ENCODE results near the gene TNFRSF14.

The TNFRSF14 gene

DNA sequence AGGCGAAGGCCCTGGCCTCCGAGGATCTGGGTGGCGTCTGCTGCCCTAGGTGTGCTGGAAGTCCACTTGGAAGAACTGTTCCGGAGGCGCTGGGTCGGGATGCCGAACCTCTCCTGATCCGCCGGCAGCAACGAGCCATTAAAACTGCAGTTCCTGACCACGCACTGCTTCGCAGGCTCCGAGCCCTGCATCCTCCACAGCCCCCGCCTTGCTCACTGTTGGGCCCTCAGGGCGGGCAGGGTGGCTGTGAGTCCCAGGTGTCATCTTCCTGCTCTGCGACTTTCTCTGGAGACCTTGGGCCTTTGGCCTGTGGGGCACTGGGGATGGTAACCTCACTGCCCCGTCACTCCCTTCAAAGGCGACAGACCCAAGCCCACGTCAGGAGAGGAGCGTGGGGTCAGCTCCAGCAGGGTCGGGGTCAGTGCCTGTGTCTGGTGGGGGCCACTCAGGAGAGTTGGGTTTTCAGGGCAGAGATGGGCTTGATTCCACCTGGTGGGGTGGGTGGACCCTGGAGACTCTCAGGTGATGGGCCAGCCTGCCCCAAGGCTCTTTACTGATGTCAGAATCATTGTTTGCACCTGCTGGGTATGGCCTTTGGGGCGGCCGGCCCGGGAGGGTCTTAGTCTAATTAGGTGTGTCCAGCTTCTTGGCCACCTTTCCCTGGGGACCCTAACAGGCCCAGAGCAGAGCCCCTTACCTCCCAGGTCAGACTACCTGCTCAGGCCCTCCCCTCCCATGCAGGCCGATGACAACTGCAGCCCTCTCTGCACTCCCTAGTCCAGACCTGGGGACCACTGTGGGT is 33.5 kb downstream of the TNFRSF14 start:
- no peak for DNase-seq

DNA sequence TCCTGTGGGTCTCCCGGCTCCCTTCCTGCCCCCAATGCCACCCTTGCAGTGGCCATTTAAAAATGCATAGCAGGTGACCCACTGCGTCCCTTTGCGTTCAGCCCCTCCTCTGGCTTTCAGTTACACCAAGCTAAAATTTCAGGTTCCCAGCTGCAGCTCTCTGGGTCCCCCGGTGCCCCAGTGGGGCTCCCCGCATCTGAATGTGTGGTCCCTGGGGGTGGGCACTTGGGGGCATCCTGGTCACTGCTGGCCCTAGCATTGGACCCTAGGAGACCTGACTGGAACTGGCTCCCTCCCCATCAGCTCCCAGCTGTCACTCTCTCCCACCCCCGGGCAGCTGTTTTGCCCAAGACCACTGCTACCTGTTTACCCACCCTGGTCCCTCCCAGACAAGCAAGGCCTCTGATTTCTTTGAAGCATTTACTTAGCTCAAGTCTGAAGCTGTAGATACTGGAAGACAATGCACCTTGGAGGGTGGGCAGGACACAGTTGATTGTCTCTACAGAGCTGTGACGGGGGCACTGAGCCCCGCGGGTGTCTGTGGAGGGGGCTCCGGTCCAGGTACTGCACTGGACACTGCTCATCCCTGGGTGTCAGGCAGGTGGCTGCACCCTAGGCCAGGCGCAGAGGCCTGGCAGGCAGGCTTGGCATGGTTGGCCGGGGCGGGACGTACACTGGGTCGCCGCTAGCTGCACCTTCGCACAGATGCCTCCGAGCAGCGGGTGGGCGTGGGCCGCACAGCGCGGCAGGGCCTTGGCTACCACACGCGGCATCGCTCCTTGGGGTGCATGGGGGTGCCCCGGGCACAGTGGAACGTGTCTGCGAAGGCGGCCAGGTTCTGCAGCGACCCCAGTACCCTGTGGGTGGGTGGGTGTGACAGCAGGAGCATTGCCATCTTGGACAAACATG is 34.3 kb downstream of the TNFRSF14 start:
- DNase-seq: no peak

DNA sequence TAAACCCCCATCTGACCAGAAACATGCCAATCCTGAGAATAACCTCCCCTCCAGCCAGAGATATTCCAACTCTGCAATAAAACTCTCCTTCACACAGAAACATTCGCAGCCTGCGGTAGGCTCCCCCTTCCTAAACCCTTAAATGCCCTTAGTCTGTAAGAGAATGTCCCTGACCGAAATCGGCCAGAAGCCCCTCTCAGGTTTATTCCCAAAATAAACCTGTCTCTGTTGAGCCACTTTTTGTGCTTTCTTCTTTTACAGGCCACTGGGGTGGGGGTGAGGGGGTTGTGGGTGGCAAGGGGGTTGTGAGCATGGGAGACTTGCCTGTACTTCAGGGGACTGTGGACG is 35.0 kb downstream of the TNFRSF14 start:
- DNase-seq: no peak

DNA sequence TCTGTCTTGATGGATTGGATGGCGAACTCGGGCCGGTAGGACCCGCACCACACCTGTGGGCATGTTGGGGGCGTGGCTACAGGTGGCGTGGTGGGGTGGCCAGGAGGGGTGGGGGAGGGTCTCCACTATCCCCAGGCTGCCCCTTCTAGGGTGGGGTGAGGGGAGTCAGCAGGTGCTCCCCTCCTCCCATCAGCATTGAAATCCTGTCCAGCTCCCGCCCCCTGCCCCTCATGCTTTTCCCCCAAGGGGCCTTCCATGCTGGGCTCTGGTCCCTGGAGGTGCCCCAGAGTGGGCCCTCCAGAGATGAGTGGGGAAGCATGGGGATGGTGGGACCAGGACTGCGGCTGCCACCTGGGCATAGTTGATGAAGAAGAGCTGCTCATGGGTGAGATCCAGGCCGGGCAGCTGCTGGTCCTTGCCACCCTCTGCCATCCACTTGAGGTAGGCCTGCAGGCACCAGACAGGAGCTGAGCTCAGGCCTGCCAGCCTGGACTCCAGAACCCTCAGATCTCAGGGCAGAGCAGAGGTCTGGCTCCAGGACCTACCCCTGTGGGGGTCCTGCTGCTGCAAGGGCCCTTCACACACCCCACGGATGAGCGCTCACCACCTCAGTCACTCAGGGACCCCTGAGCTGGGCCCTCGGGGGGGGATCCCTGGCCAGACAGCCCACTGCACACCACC is 35.5 kb downstream of the TNFRSF14 start:
- DNase-seq: no peak

DNA sequence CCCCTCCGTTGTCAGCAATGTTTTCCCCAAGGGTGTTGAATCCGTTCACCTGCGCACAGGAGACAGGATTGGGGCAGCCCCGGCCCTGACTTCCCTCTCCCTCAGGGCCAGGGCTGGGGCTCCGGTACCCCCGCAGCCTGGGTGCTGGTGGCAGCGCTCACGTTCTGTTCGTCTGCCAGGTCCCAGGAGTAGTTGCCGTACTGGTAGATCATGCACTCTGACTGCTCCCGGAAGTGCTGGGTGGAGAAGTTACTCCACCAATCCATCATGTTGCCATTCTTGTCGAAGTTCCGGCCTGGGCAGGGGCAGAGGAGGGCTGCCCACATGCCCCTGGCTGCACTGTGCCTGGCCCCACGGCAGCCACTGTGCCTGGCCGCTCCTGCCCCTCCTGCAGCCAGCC is 36.5 kb downstream of the TNFRSF14 start:
- DNase-seq: no peak

DNA sequence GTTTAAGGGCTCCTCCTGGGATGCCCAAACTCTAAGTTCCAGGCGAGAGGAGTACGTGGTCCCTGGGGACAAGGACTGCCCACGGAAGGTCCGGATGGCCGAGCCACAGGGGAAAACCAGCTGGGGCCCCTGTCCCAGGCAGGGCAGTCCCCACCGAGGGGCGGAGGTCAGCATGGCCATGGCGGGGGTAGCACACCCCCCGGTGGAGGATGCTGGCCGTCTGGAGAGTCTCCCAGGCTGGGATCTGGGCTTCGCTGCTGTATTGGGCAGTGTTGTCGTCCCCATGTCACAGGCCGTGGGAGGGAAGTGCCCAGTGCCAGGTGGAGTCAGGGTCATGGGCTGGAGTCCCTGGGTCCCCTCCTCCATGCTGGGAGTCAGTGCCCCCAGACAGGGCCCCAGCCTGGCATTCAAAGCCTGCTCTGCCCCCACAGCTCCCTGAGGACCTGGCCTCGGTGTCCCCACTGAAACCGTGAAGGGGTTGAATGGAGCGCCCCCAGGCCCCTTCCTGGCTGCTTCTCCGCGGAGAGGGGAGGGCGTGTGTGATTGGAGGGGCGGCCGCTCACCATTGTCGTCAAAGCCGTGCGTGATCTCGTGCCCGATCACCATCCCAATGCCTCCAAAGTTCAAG is 37.2 kb downstream of the TNFRSF14 start:
- no peak for DNase-seq

DNA sequence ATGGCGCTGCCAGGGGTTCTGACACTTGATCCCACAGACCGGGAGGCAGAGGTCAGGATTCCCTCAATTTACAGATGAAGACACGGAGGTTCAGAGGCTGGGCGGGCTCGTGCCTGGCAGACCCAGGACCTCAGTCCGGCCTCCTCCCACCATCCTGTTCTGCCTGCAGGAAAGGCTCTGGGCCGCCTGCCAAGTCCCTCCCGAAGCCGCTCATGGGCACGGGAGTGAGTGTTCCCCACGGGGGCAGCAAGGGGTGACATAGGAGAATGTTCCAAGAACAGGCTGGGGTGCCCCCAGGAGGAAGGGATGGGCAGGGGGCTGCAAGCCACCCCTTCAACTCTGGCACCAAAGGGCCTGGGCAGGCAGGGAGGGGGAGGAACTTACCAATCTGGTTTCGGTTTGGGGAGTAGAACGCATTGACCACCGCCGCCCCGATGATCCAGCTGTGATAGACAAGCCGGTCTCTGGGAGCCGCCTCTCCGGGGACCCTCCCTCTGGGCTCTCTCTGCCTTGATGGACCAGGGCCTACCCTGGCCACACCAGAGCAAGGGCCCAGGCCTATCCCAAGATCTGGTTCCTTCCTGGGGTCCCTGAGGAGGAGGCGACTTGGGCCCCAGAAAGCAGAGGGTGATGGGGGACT is 38.0 kb downstream of the TNFRSF14 start:
- DNase-seq: no peak

DNA sequence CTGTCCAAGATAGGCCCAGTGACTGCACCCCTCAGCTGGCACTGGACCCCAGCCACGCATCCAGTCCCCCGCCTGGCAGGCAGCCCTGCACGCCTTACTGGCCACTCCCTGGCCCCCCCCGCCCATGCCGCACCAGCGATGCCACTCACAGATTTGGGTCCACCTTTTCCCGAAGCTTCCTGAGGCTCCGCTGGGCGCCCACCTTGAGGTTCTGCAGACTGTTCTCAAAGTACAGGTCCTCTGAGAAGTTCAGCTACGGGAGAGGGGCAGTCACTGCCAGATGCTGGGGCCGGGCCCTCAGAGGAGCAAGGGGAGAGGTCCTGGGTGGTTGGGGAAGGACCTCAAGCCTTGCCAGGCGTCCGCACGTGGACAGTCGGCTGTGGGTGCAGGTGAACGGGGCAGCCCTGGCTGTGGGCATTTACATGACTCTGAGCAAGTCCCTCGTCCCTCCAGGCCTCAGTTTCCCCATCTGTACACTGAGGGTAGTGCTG is 38.5 kb downstream of the TNFRSF14 start:
- no peak for DNase-seq

DNA sequence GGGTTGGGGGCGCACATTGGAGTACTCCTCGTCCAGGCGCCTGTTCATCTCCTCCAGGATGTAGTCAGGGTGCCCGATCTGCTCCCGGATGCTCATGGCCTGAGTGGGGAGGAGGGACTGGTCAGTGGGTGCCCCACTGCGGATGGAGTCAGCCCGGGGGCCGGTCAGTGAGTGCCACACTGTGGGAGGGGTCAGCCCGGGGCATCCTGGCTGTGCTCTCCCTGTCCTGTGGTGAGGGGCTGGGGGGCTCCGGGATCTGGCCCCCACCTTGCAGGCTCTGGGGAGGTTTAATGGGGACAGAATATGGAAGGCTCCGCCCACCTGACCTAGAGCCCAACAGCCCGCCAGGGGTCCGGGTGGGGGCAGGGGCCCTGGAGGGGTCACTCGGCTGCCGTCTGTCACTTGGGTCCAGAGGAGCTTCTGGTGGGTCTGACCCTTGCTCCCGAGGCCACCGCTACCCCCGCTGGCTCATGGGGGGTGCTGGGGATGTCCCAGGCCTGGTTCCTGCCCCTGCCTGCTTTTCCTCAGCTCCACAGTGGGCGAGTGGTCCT is 39.2 kb downstream of the TNFRSF14 start:
- DNase-seq: no peak

DNA sequence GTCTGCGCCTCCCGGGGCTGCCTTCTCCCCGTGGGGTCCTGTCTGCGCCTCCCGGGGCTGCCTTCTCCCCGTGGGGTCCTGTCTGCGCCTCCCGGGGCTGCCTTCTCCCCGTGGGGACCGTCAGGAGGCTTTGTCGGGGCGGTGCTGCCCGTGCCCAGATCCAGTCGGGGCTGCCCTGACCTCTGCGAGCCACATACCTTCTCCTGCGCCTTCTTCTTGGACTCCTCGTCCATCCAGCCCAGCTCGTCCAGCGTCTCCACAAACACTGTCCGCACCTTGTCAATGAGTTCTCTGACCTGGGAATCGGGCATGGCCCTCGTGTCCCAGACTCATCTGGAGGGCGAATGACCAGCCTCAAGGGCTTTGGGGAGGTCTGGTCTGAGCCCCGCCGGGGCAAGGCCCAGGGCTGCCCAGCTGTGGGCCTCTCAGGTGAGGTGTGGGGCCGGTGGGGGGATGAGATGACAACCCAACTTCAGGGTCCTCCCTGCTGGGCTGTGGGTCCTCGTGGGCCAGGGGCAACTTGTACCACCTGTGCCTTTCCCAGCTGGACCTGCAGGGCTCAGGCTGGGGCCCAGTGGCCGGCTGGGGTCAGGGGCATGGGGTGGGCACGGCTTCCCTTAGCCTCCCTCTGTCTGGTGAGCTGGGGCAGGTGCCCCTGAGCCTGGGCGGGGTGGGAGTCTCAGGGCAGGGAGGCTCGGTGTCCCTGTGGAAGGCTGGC is 39.8 kb downstream of the TNFRSF14 start:
- no peak for DNase-seq

DNA sequence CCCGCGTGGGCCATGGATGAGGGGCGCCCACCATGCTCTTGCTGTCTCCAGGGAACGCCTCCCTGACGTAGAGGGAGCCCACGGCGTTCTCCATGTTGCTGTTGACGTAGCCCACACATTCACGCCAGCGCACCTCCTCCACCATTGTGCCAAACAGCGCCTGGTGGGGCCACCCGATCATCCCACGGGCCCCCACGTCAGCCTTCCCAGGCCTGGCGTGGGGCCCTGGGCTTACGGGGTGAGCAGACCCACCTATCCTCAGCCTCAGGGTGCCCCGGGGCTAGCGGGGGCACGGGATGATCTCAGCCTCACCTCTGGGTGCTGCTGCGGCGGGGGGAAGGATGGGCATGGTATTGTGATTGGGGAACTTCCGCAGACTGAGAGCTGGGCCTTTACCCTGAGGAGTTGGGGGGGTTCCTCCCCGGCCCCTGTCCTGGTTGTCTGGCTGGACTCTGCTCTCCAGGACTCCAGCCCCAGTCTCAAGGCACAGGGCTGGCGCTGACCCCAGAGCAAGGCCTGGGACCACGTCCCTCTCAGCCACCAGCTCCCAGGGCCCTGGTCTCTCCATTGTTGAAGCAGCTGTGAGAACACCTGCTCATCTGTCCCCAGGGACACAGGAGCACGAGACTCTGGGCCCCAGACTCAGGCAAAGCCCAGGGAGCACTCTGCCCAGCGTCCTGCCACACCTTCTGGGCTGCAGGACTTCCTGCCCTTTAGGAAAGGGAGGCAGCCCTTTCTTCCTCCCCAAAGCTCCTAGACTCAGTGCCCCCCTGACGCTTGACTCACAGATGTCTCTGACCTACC is 40.6 kb downstream of the TNFRSF14 start:
- peak; percentile 56 for DNase-seq

DNA sequence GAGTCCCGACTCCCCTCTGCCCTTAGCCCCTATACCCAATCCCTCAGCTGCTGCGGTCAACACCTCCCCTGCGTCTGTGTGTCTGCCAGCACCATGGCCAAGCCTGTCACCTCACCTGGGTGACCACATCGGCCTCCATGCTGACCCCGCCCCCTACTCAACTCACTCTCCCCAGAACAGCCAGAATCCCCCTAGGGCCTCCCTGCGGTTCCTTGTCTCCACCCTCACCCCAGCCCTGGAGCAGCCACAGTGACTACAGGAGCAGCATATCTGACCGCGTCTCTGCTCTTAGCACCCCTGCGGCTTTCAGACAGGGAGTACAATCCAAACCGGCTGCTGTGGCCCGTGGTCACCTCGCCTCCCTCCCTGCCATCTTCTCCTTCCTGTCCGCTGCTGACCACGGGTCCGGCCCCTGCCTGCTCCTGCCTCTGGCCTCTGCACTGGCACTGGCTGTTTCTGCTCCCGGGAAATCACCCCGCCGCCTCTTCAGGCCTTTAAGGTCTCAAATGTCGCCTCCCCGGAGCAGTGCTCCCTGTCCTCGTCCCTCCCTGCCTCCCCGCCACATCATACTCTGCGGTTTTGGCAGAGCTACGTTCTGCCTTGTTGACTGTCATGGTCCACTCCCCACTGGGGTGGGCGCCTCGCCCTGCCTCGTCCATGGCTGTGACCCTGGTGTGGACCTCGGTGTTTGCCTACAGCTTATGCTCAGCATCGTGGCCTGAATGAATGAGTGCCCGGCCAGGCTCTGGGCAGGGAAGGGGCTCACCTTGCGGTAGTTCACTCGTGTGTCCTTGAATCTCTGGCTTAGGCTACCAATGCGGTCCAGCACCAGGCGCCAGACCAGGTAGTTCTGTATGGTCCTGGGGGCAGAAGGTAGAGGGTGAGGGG is 41.5 kb downstream of the TNFRSF14 start:
- DNase-seq: no peak

DNA sequence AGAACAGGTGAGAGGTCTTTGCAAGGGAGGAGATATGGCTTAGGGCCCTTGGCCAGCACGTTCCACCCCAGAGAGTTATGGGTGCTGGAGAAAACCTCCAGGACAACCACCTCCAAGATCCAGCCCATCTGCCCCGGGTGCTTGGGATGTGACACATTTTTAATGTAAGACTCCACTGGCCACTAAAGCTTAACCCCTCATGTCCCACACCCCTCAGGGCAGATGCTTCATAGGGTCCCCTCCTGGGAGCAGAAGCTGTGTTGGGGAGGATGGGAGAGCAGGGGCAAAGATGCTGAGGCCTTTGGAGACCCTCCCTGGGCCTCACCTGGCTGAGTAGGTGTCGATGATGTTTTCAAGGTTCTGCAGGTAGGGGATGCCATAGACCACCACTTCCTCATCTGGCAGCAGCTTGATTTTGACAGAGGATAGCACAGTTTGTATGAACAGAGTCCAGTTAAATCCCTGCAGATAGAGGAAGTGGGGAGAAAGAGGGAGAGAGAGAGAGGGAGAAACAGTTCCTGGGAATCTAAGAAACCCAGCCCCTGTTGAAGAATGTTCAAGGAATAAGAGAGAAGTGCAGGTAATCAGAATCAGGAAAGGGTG is 42.3 kb downstream of the TNFRSF14 start:
- DNase-seq: no peak

DNA sequence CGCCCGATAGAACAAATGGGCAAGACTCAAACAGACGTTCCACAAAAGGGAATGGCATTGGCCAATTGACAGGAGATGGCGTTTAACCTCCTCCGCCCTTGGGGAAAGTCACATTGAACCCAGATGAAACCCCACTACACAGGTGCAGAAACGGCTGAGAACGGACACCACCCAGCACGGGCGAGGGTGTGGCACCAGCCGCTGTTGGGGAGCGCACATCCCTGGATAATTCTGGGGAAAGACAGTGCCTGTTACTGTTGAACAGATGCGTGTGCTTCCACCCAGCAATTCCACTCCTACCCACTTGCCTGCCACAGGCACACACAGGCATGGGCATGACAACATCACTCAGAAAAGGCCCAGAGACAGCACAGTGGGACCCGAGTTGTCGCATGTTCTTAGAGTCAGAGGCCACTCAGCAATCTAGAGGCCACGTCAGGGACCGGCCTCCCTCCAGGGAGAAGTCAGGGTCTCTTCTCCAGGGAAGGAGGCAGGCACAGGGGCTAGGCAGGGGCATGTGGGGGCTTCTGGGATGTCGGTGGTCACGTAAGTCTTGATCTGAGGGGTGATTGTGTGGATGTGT is 45.6 kb downstream of the TNFRSF14 start:
- no peak for DNase-seq

DNA sequence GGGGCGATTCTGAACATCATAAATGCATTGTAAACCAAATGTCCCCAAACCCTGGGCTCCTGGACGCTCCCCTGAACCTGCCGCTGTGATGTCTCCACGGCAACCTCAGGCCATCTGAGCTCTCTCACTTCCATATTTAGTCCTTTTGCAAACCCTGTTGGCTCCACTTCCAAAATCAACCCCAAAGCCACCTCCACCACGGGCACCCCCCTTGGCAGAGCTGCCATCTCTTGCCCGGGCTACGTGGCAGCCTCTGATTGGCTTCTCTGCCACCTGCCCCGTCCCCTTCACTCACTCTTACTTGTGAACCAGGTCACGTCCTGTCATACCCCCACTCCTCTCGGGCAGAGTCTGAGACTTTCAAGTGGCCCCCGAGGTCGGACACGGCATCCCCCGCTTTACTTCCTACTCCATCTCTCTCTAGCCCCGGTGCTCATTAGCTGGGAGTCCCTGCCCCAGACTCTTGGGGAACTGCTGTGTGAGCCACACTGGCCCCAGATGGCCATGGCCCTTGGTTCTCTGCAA is 46.2 kb downstream of the TNFRSF14 start:
- no peak for DNase-seq

DNA sequence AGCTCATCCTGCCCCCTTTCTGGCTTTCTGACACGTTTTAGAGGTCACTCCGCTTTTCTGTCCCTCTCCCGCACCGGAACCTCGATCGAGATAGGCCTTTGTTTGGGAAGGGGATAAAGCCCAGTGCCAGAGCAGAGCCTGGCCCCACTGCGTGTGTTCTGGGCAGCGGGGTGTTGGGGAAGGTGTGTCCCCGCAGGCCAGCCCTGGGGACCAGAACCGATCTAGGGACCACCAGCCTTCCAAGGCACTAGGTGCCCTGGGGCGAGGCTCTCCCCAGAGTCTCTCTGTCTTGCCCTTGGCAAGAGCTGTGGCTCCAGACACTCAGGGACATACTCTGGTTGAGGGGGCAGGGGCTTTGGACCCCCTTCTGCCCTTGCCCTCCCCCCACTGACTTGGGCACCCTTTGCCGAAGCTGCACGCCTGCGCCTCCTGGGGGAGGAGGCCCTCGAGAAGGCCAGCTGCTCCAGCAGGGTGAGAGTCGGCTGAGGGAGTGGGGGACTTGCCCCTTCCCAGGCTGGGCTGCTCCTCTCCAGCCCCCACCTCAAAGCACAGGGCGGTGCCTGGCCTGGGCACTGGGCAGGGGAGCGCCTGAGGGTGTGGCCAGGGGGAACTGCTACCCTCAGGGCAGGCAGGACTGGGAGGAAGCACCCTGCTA is 46.8 kb downstream of the TNFRSF14 start:
- no peak for DNase-seq

DNA sequence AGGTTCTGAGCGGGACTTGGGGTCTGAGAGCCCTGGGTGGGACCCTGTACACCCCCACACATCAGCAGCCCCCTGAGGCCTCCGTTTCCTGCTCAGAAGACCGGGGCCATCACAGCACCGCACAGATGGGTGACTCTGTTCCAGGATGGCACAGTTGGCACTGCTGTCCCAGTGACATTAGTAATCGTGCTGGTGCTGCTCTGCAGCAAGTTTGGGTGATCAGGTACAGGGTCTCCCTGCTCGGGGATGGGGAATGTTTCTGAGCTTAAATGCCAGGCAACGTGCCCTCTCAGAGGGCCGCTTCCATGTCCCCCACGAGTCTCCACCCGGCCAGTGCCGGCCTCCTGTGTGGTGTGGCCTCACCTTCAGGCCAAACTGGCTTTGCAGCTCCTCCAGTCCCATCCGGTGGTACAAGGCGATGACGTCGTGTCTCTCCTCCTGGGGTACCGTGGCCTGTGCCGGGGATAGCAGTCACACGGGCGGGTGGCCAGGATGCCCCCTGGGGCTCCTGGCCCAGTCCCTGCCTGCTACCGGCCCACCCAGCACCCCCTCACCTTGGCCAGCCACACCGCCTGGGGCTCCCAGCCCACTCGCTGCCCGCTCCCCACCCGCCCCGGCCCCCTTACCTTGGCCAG is 47.5 kb downstream of the TNFRSF14 start:
- DNase-seq: no peak
